ENCODE results near the gene P2RY8. TPM values are rescaled to one million over a fixed set of nuclear protein-coding genes. Genes with fewer than 3 reads are reported as not detected.
"Not testable (repeated sequence)": the region's sequence is repeated elsewhere in the genome, so short reads cannot be mapped to it uniquely, and the experiment has no call there.

P2RY8 gene
- total RNA-seq, 1 donor from 2014 or later = not detected

- no peak for DNase-seq (ENCODE audit: low read depth)
- Histone ChIP-seq H3K27me3 (ENCODE audit: control insufficient read depth, insufficient read depth, low read length) (no peaks in the 10 kb centered on the region), H3K36me3 (ENCODE audit: control insufficient read depth, insufficient read depth, low read length) (no peaks in the 10 kb centered on the region), H3K4me3 (ENCODE audit: low read depth, low read length) (no peak overlapping the region)
- no peak for TF ChIP-seq CTCF (IDR thresholded peaks at IDR 0.05; ENCODE audit: insufficient read depth, low read length, severe bottlenecking)
- FAIRE-seq = peak; percentile 13
These were observed 8.9 kb upstream of the P2RY8 start for GRCh38 chrX:1545776-1546408.

- Histone ChIP-seq H3K36me3 (ENCODE audit: control insufficient read depth, insufficient read depth, low read length) (no peaks in the 10 kb centered on the region), H3K27me3 (ENCODE audit: control insufficient read depth, insufficient read depth, low read length) (no peaks in the 10 kb centered on the region), H3K4me3 (ENCODE audit: low read depth, low read length) (no peak overlapping the region)
- DNase-seq (ENCODE audit: low read depth) (no peak), FAIRE-seq (no peak)
- TF ChIP-seq CTCF (IDR thresholded peaks at IDR 0.05; ENCODE audit: insufficient read depth, low read length, severe bottlenecking) = no peak
These were observed 6.2 kb upstream of the P2RY8 start for GRCh38 chrX:1542994-1543725.

- not testable (repeated sequence) for DNase-seq (ENCODE audit: low read depth); FAIRE-seq; H3K4me3 ChIP-seq (ENCODE audit: low read depth, low read length); H3K36me3 ChIP-seq (ENCODE audit: control insufficient read depth, insufficient read depth, low read length); H3K27me3 ChIP-seq (ENCODE audit: control insufficient read depth, insufficient read depth, low read length)
These were observed 2.2 kb upstream of the P2RY8 start for GRCh38 chrX:1539146-1539545.

GRCh38 chrX:1537716-1538090 is 718 bp upstream of the P2RY8 start:
- FAIRE-seq; H3K36me3 ChIP-seq (ENCODE audit: control insufficient read depth, insufficient read depth, low read length); H3K4me3 ChIP-seq (ENCODE audit: low read depth, low read length); DNase-seq (ENCODE audit: low read depth); H3K27me3 ChIP-seq (ENCODE audit: control insufficient read depth, insufficient read depth, low read length): not testable (repeated sequence)

- H3K4me3 ChIP-seq (ENCODE audit: low read depth, low read length) = no peak overlapping the region
- DNase-seq (ENCODE audit: low read depth) = no peak
- no peak for TF ChIP-seq CTCF (IDR thresholded peaks at IDR 0.05; ENCODE audit: insufficient read depth, low read length, severe bottlenecking)
These were observed 314 bp downstream of the P2RY8 start for GRCh38 chrX:1536712-1537030.

GRCh38 chrX:1535241-1536041 is 1.5 kb downstream of the P2RY8 start:
- TF ChIP-seq CTCF (IDR thresholded peaks at IDR 0.05; ENCODE audit: insufficient read depth, low read length, severe bottlenecking) = no peak
- FAIRE-seq = no peak

More at GRCh38 chrX:1536712-1537030, 314 bp downstream of the P2RY8 start:
- no peak for FAIRE-seq
- H3K27me3 ChIP-seq (ENCODE audit: control insufficient read depth, insufficient read depth, low read length) = no peaks in the 10 kb centered on the region
- no peaks in the 10 kb centered on the region for H3K36me3 ChIP-seq (ENCODE audit: control insufficient read depth, insufficient read depth, low read length)

More at GRCh38 chrX:1535241-1536041, 1.5 kb downstream of the P2RY8 start:
- no peaks in the 10 kb centered on the region for H3K36me3 ChIP-seq (ENCODE audit: control insufficient read depth, insufficient read depth, low read length)
- H3K27me3 ChIP-seq (ENCODE audit: control insufficient read depth, insufficient read depth, low read length) = no peaks in the 10 kb centered on the region
- DNase-seq (ENCODE audit: low read depth) = no peak
- no peak overlapping the region for H3K4me3 ChIP-seq (ENCODE audit: low read depth, low read length)
